IPS-18c (cell line): ENCODE results near the gene ULBP1.
"Not testable (repeated sequence)": the region's sequence is repeated elsewhere in the genome, so short reads cannot be mapped to it uniquely, and the experiment has no call there.

Experiments
- H3K4me3 ChIP-seq: 2 replicates; pipeline ENCODE4 v1.7.0; 2013; ENCODE audit warnings: low read depth, mild to moderate bottlenecking, low read length, moderate library complexity; ENCODE audit not compliant: insufficient read depth
- H3K9me3 ChIP-seq: one replicate; pipeline ENCODE4 v1.6.1; 2013; ENCODE audit warnings: mild to moderate bottlenecking, low read length, moderate library complexity; ENCODE audit not compliant: control insufficient read depth, insufficient read depth

Gene ULBP1

DNA sequence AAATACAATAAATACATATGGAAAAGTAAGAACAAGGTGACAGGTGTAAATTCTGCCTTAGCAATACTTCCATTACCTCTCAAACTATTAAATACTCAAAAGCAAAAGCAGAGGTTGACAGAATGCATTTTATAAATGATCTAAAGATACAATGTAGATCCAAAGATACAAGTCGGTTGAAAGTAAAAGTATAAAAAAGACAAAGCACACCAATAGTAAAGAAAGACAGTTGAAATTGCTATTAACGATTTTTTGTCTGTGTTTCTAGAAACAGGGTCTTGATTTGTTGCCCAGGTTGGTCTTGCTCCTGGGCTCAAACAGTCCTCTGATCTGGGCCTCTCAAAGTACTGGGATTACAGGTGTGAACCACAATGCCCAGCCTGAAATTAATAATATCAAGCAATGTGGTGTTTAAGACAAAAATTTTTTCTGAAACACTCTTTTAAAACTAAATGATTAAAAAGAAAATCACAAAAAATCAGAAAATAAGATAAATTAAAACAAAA is 23.9 kb downstream of the ULBP1 start:
- Histone ChIP-seq H3K9me3 (no peaks in the 10 kb centered on the region), H3K4me3 (no peak overlapping the region)

DNA sequence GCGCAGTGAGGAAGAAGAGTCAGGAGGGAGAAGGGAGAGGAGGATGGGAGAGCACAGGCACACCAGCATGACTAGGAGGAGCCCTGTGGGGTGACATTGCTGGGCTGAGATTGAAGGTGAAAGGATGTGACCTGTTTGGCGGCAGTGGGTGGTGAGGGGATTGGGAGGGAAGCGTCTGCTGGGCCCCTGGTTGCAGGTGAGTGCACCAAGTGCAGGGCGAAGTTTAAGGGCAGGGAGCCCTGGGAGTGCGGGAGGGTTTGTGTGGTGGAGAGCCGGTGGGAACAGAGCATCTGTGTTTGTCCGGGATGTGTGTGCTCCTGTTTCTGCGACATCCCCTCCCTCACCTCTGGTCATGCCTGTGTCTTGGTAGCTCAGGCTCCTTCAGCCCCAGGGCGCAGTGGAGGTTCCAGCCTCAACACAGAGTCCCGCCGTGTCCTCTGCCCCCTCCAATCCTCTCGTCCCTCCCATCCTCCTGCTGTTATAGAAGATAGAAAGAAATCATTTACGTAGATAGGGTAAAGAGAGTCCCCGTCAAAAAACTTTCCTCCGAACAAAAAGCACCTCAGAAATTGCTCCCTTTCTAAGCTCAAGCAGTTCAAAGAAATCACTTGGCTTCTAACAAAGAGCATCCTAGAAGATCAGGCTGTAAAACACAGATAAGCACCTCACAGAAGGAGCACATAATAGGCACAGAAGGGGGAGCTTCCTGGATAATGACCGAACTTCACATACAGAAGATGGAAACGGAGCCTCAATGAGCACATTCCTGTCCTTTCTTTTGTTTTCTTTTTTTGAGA is 25.0 kb downstream of the ULBP1 start:
- Histone ChIP-seq H3K4me3 (no peak overlapping the region), H3K9me3 (no peaks in the 10 kb centered on the region)

DNA sequence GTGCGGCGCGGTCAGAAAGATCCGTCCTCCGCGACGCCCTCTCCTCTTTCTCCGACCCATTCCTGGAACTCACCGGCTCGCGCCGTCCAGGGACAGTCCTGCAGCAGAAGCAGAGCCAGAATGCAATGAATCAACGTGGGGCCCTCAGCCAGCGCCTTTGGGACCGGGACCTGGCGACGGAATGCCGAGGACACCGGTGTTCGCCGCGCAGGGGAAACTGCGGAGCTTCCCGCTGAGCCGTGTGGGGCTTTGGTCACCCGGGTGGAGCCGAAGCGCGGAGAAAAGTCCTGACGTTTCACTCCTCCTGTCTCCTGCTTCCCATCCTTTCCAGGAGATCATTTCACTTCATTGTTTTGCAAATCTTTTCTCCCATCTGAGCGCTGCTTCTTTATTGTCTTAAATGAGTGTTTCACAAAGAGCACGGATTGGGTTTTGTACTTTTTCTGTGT is 26.5 kb downstream of the ULBP1 start:
- H3K9me3 ChIP-seq = no peaks in the 10 kb centered on the region
- H3K4me3 ChIP-seq = peak overlapping the region; percentile 24; the same call in 1 of the 2 replicates

DNA sequence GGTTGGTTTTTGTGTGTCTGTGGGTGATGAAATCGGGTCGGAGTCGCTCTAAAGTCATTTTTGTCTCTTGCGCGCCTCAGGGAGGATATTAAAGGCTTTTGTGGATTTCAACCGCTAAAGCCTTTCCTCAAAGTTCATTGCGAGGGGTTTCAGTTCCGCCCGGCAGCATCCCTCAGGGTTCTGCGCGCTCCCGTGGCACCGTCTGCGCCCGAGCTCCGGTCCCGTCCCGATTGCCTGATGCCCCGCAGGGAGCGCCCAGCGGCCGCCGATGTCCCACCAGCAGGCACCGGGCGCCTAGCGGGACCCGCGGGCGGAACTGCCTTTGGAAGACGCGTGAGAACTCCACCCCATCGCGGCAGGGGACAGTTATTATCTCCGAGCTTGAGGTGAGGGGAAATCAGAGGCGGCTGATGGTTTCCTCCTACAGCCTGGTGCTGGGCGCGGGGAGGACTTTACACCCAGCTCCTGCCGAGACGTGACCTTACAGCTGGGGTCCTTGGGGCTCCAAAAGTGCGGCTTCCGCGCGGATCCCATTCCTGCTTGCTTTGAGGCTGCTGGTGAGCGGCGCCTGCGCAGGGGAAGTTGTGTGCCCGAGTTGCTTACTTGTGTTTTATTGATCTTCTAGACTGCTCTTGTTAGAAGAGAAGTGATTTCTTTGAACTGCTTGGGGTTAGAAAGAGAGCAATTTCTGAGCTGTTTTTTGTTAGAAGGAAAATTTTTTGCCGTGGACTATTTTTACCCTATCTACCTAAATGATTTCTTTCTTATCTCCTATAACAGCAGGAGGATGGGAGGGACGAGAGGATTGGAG is 27.1 kb downstream of the ULBP1 start:
- Histone ChIP-seq H3K9me3 (no peaks in the 10 kb centered on the region), H3K4me3 (peak overlapping the region; percentile 24)

DNA sequence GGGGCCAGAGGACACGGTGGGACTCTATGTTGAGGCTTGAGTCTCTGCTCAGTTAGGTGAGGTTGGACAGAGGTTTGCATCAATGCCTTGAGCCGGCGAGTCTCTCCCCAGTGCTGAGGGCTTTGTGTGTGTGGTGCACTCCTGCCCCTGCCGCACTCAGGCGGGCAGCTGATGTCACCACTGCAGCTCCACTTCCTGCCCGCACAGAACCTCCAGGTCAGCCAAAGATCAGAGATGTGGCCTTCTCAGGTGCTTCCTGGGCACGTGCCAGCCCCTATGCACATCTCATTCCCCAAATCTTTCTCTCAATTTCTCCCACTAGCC is 27.7 kb downstream of the ULBP1 start:
- not testable (repeated sequence) for H3K4me3 ChIP-seq, H3K9me3 ChIP-seq

DNA sequence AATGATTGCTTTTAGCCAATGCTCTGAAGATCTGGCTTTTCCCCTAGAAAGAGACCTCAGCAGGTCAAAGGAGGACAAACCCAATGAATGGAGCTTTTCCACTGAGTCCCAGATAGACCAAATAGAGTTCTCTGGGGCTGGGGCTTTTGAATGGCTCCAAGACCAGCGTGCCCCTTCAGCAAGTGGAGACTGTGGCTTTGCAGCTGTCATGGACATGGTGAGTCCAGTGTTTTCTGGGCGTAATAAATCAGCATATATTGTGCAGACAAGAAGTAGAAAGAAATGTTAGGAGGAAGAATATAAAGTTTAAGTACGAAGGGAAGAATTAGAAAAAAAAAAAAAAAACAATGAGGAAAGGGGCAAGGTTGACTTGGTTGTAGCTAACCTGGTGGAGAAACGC is 28.1 kb downstream of the ULBP1 start:
- Histone ChIP-seq H3K4me3 (no peak overlapping the region), H3K9me3 (no peaks in the 10 kb centered on the region)

DNA sequence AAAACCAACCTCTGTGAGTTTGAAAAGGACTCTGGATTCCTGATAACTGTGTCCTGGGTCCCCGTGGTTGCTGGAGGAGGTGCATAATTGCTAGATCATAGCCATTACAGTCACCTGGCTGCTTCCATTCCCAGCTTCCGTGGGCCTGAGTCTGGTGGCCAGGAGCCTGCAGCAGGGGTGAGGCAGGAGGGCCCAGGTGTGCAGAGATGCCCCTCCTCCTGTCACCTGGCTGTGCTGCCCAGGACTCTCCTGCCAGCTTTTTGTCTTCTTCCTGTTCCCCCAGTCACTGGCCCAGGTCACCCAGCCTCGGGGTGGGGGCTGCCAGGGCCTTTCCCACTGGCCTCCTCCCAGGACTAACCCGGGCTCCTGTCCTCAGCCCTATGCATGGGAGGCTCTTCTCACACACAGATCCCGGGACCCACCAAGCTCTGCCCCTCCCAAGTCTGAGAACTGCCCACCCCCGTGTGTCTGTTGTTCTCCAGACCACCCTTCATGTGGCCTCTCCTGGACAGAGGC is 31.6 kb downstream of the ULBP1 start:
- Histone ChIP-seq H3K9me3 (no peaks in the 10 kb centered on the region), H3K4me3 (no peak overlapping the region)

DNA sequence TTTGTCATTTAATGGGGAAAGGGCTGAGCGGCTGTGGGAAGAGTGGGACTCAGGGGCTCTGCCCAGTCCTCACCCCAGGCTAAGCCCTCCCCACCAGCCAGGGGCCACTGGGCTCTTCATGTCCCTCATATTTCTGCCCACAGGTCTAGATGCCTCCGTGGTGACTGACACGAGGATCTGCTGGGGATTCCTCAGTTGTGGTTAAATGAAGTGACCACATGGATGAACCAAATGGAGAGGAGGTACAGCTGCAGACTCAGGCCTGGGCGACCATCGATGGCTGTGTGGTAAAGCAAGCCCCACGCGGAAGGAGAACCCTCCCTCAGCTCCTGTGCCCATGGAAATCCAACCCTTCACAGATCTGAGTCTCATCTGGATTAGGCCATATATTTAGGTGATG is 32.2 kb downstream of the ULBP1 start:
- Histone ChIP-seq H3K9me3 (no peaks in the 10 kb centered on the region), H3K4me3 (no peak overlapping the region)

DNA sequence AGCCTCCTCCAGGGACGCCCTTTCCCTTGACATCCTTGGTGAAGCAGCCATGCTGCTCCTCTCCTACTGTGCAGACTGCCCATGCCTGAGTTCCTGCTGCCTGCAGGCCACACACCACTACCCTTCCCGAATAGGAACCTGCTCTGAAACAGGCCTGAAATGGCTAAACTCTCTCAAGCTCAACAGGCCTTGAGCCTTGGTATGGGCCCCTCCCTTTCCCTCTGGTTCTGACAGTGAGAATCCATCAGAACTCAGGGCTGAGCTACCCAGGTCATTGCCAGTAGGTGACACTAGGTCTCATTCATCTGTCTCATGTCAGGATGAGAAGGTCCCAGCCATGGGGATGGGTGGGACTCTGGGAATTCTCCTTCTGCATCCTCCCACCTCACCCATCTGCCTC is 35.9 kb downstream of the ULBP1 start:
- Histone ChIP-seq H3K9me3 (no peaks in the 10 kb centered on the region), H3K4me3 (no peak overlapping the region)

DNA sequence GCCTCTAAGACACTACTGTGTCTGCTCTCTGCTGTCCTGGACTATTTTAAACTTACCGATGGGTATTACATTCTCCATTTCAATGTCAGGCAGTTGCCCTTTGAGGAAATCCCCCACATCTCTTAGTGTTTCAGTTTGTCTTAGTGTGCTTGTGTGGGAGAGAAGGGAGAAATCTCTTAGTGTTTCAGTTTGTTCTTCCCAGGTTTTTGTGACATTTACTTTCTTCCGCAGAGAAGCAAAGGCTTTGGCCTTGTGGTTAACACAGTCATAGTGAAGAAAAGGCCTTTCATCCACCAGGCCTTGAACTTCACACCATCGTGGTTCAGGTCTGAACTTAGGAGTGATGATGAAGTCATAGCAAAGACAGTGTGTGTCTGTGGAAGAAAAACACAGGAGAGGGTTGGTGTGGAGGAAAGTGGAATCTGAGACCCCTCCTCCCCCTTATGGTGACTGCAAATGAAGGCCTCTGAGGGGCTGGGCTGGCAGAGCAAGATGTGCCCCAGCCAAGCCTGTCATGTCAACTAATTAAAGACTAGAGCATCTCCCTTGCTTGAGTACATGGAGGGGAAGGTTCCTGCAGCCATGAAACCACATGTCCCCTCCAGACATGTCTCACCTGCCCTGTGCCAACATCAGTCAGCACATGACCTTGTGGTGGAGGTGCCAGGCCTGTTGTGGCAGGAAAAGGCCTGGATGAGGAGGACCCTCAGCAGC is 37.7 kb downstream of the ULBP1 start:
- no peaks in the 10 kb centered on the region for H3K9me3 ChIP-seq

DNA sequence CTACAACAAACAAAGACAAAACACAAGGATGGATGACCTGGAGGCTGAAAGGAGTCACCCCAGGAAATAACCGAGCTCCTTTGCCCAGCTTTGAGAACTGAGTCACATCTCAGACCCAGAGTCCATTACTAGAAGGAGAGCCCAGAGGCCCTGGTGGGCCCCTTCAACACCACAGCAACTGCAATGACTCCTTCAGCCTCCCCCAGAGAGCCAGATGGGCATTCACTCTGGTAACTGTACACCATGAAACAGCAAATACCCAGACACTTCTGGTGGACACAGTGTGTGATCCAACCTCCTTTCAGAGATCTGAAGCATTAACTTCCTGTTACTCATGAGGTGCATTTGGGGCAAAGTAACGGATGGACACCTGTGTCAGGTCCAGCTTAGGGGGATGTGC is 39.0 kb downstream of the ULBP1 start:
- Histone ChIP-seq H3K9me3 (no peaks in the 10 kb centered on the region), H3K4me3 (no peak overlapping the region)

More for the DNA sequence above, 37.7 kb downstream of the ULBP1 start:
- no peak overlapping the region for H3K4me3 ChIP-seq

DNA sequence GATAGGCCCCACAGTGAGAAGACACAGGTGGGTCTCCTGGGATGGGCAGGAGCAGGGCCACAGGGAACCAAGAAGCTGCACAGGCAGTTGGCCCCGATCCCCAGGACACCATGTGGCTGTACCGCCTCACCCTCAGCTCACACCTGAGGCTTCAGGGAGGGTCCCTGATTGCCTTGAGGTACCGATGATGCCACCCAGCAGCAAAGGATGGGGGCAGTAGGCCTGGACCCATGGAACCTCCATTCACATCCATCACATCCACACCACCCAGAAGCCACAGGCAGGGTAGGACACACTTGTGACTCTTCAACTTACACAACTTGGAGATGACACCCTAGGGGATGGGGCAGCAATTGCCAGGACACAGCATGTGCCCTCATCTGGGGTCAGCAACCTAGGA is 39.9 kb downstream of the ULBP1 start:
- not testable (repeated sequence) for H3K4me3 ChIP-seq, H3K9me3 ChIP-seq

DNA sequence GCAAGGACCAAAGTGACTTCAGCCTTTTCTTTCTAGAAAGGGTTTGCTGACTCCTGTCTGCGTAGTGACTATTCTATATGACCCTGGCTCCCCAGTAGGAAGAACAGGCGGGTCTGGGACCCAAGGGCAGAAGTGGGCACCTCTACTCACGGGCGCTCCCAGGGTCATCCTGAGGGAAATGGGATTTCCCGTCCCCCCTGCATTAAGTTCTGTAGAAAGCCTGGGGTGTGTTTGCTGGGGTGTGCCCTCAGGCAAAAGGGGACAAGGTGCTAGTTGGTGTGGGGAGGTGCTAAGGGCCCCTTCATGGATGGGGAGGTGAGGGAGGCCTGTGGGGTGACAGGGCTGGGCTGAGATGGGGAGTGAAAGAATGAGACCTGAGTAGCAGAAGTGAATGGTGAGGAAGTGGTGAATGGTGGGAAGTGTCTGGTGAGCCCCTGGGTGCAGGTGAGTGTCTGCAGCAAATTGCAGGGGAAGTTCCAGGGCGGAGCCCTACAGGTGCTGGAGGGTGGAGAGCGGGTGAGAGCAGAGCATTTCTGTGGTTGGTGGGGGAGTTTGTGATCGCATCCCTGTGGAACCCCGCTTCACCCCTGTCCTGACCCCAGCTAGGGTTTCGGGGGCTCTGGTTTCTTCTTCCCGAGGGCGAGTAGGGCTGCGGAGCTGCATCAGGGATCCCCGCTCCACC is 40.5 kb downstream of the ULBP1 start:
- Histone ChIP-seq H3K9me3 (no peaks in the 10 kb centered on the region), H3K4me3 (peak overlapping the region; percentile 81)

DNA sequence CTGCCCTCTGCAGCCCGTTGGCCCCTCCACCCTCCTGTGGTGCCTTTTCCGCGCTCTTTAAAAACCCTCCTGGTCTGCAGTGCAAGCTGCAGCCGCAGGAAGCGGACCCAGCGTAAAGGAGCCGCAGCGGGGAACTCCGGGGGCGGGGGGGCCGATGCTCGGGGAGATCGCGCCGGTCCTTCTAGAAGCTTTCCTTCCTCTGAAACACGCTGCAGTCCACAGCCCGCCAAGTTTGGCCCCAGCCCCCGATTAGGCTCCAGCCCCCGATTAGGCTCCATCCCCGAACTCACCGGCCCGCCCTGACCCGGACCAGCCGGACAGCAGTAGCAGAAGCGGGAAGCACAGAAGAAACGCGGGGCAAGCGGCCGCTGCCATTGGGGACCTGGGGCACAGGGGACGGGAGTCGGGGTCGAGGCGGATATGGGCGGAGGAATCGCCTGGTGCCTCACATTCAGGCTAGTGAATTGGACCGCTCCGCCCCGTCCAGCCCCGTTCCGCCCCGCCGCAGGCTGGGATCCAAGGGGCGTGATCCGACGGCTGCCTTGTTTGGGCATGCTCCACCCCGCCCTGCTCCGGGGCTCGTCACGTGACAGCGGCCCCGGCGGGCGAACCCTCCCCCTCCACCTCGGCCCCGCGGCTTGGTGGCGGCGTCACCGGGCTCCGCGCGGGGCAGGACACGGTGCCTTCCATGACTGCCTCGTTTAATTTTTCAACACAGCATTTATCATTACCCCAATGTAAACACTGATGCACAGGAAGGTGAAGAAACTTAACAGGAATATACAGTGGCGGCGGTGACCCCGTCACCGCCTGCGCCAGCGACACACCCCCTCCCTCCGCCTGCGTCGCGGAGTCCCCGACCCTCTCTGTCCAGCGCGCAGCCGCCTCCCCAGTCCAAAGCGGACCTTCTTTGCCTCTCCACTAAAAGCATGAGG is 41.3 kb downstream of the ULBP1 start:
- Histone ChIP-seq H3K4me3 (peak overlapping the region; percentile 81), H3K9me3 (no peaks in the 10 kb centered on the region)

DNA sequence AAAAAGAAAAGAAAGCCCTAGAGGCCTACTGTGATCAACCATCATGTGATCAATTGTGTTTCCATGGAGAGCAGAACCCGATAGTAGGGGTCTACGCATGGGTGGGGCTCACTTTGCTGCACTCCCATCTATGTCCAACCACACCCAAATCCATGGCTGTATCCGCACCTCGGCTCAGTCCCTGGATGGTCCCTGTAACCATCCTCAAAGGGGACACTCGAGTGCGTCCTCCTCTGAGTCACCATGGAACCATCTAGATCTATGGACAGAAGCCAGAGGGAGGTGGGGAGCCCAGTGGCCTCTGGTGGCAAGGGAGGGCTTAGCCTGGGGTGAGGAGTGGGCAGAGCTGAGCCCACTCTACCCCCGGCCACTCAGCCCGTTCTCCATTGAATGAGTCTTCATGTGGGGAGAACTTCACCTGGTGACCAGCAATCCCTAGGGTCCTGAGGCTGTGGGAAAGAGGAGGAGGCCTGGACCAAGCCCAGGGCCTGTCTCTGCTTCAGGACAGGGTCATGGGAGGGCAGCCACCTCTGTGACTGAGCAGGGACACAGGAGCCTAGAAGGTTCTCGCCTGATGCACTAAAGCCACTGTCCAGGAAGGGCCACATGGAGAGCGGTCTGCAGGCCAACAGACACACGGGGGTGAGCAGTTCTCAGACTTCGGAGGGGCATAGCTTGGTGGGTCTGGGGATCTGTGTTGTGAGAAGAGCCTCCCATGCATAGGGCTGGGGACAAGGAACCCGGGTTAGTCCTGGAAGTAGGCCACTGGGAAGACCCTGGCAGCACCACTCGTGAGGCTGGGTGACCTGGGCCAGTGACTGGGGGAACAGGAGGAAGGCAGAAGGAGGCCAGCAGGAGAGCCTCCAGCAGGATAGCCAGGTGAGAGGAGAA is 42.3 kb downstream of the ULBP1 start:
- H3K4me3 ChIP-seq = peak overlapping the region; percentile 81; the same call in 1 of the 2 replicates
- no peaks in the 10 kb centered on the region for H3K9me3 ChIP-seq
